ENCODE measurements around the gene CENPP.

The CENPP gene

GRCh38 chr9:92325269-92325990 lies at the start of gene CENPP, which contains the start of gene NOL8:
Gene CENPP, plus strand, starts transcription at chr9:92325953.
Gene NOL8, minus strand, starts transcription at chr9:92325350. Its CDS starts 1,189 bp downstream, at chr9:92324161.
- DNase-seq: peak; percentile 89

- DNase-seq: no peak
These were observed 49.3 kb upstream of the CENPP start for GRCh38 chr9:92276331-92277032.

- no peak for DNase-seq
These were observed 47.6 kb upstream of the CENPP start for GRCh38 chr9:92278110-92278509.

- DNase-seq: no peak
These were observed 46.5 kb upstream of the CENPP start for GRCh38 chr9:92279302-92279701.

- DNase-seq: no peak
These were observed 35.9 kb upstream of the CENPP start for GRCh38 chr9:92289708-92290390.

- no peak for DNase-seq
These were observed 34.8 kb upstream of the CENPP start for GRCh38 chr9:92290785-92291429.

GRCh38 chr9:92291577-92291976 lies 34.2 kb upstream of the CENPP start:
- no peak for DNase-seq

- no peak for DNase-seq
These were observed 33.2 kb upstream of the CENPP start for GRCh38 chr9:92292338-92293074.

GRCh38 chr9:92293075-92293354 lies 32.7 kb upstream of the CENPP start:
- DNase-seq: no peak

- peak; percentile 100 for DNase-seq
These were observed 32.1 kb upstream of the CENPP start, which contains the start of gene IARS1 for GRCh38 chr9:92293452-92294296. Gene IARS1, minus strand, starts transcription at chr9:92293697. Its CDS starts 4,278 bp downstream, at chr9:92289419.

GRCh38 chr9:92294297-92294676 lies 31.5 kb upstream of the CENPP start:
- DNase-seq: no peak

- DNase-seq: no peak
These were observed 30.4 kb upstream of the CENPP start for GRCh38 chr9:92295240-92295790.

GRCh38 chr9:92295827-92296258 lies 29.9 kb upstream of the CENPP start:
- DNase-seq: no peak

GRCh38 chr9:92297611-92298010 lies 28.1 kb upstream of the CENPP start:
- no peak for DNase-seq

GRCh38 chr9:92298036-92298435 lies 27.7 kb upstream of the CENPP start:
- no peak for DNase-seq

GRCh38 chr9:92299116-92299515 lies 26.6 kb upstream of the CENPP start:
- no peak for DNase-seq

GRCh38 chr9:92300936-92301335 lies 24.8 kb upstream of the CENPP start:
- no peak for DNase-seq

- DNase-seq: no peak
These were observed 16.9 kb upstream of the CENPP start for GRCh38 chr9:92308893-92309292.

- no peak for DNase-seq
These were observed 15.2 kb upstream of the CENPP start for GRCh38 chr9:92310562-92310961.

- DNase-seq: no peak
These were observed 12.7 kb upstream of the CENPP start for GRCh38 chr9:92312887-92313623.

GRCh38 chr9:92313624-92314012 lies 12.1 kb upstream of the CENPP start:
- no peak for DNase-seq
